SK-N-SH (cell line): ENCODE results near the gene SF3B1. TPM values are rescaled to one million over a fixed set of nuclear protein-coding genes. Genes with fewer than 3 reads are reported as not detected.

Experiments
- CTCF ChIA-PET: fragments of 300-600, 350-600 bp; formaldehyde crosslinking; extraction: SDS; loops from one replicate; lab custom pipeline; 2021; lab: Yijun Ruan, JAX
- POLR2A ChIA-PET: fragments of 350-600 bp; sonication (Branson Sonifier 250); formaldehyde crosslinking; extraction: SDS; loops from one replicate; lab custom pipeline; 2020; ENCODE audit warnings: antibody characterized with exemption, inconsistent platforms; lab: Yijun Ruan, JAX
- DNase-seq: peaks from one replicate; pipeline ENCODE4 v3.0.0; 2012
- H2AFZ ChIP-seq: fragments of 200-600 bp; sonication (generic); 2 replicates; pipeline ENCODE4 v1.8.1; 2016; ENCODE audit warnings: antibody characterized with exemption, mild to moderate bottlenecking, low read depth
- H3F3A ChIP-seq: fragments of 200-600 bp; sonication (generic); replicated peaks from 2 replicates; pipeline ENCODE3; 2016; ENCODE audit warnings: antibody characterized with exemption, mild to moderate bottlenecking; ENCODE audit not compliant: insufficient read depth
- H3K27ac ChIP-seq, 2 experiments: fragments of 200-500 bp in 1 of 2; fragments of 200-600 bp in 1 of 2; sonication (Bioruptor generic) in 1 of 2; sonication (generic), shearing (Covaris generic) in 1 of 2; 2 replicates each; pipeline versions ENCODE4 v1.5.1 to v1.6.1; 2014 to 2016; ENCODE audit warnings: low read depth in 2 of 2, inconsistent platforms in 1 of 2, low read length in 1 of 2, mild to moderate bottlenecking in 1 of 2, mixed read lengths in 1 of 2
- H3K27me3 ChIP-seq: fragments of 200-600 bp; sonication (generic), shearing (Covaris generic); 2 replicates; pipeline ENCODE4 v1.6.1; 2016; ENCODE audit warnings: mixed run types; ENCODE audit not compliant: insufficient read depth
- H3K36me3 ChIP-seq, 2 experiments: fragments of 200-500 bp in 1 of 2; fragments of 200-600 bp in 1 of 2; sonication (Bioruptor generic) in 1 of 2; sonication (generic) in 1 of 2; replicated peaks in 1 of 2; 2 replicates each; pipeline versions ENCODE3 to v1.5.1; 2014 to 2016; ENCODE audit warnings: low read length in 1 of 2, mild to moderate bottlenecking in 1 of 2; ENCODE audit not compliant: insufficient read depth in 2 of 2, control insufficient read depth in 1 of 2
- H3K4me1 ChIP-seq, 2 experiments: fragments of 200-500 bp in 1 of 2; fragments of 200-600 bp in 1 of 2; sonication (Bioruptor generic) in 1 of 2; sonication (generic), shearing (Covaris generic) in 1 of 2; 2 replicates each; pipeline versions ENCODE4 v1.5.1 to v1.6.1; 2014 to 2016; ENCODE audit warnings: low read depth in 1 of 2, low read length in 1 of 2, mixed run types in 1 of 2; ENCODE audit not compliant: insufficient read depth in 2 of 2, control insufficient read depth in 1 of 2
- H3K4me2 ChIP-seq: fragments of 200-600 bp; sonication (generic), shearing (Covaris generic); 2 replicates; pipeline ENCODE4 v1.6.1; 2017; ENCODE audit warnings: mixed run types
- H3K4me3 ChIP-seq, 2 experiments: fragments of 200-500 bp in 1 of 2; fragments of 200-600 bp in 1 of 2; sonication (Bioruptor generic) in 1 of 2; sonication (generic), shearing (Covaris generic) in 1 of 2; 2 replicates each; pipeline versions ENCODE4 v1.5.1 to v1.8.1; 2014 to 2016; ENCODE audit warnings: low read depth in 2 of 2, inconsistent platforms in 1 of 2, low read length in 1 of 2, mild to moderate bottlenecking in 1 of 2, mixed read lengths in 1 of 2, moderate library complexity in 1 of 2
- H3K79me2 ChIP-seq: fragments of 200-600 bp; sonication (generic); 2 replicates; pipeline ENCODE4 v1.8.1; 2017; ENCODE audit warnings: mild to moderate bottlenecking; ENCODE audit not compliant: insufficient read depth
- H3K9ac ChIP-seq: fragments of 200-600 bp; sonication (generic); 2 replicates; pipeline ENCODE4 v1.6.1; 2017; ENCODE audit warnings: mixed run types
- H3K9me2 ChIP-seq: fragments of 200-600 bp; sonication (generic); 2 replicates; pipeline ENCODE4 v1.6.1; 2017; ENCODE audit warnings: mixed run types
- H3K9me3 ChIP-seq: fragments of 200-600 bp; sonication (generic); 2 replicates; pipeline ENCODE4 v1.6.1; 2017; ENCODE audit warnings: mixed run types, mild to moderate bottlenecking, moderate library complexity
- H4K20me1 ChIP-seq: fragments of 200-600 bp; sonication (generic); 2 replicates; pipeline ENCODE4 v1.6.1; 2017; ENCODE audit warnings: mild to moderate bottlenecking, mixed run types; ENCODE audit not compliant: insufficient read depth
- CHD2 ChIP-seq: fragments of 150-350 bp; IDR thresholded peaks from 2 replicates; pipeline ENCODE4 v1.6.1; 2018; ENCODE audit warnings: low read length; ENCODE audit not compliant: partially characterized antibody
- EP300 ChIP-seq, 2 experiments: IDR thresholded peaks; 2 replicates each; pipeline versions ENCODE4 v1.4.0 to v1.6.1; 2012; ENCODE audit warnings: borderline replicate concordance in 1 of 2, low read depth in 1 of 2, low read length in 1 of 2
- EZH2phosphoT487 ChIP-seq: fragments of 200-600 bp; sonication (generic); IDR thresholded peaks from 2 replicates; pipeline ENCODE4 v1.6.1; 2017; ENCODE audit warnings: low read depth, mixed run types, mild to moderate bottlenecking, antibody characterized with exemption, moderate library complexity, borderline replicate concordance
- FOXJ3 ChIP-seq: sonication (generic); formaldehyde crosslinking; IDR thresholded peaks from 2 replicates; pipeline ENCODE4 v1.5.1; 2020; ENCODE audit warnings: mild to moderate bottlenecking, missing genetic modification reagents
- GABPA ChIP-seq: IDR thresholded peaks from 2 replicates; pipeline ENCODE4 v1.4.0; 2012; ENCODE audit warnings: low read depth, mild to moderate bottlenecking
- MEF2A ChIP-seq: IDR thresholded peaks from 2 replicates; pipeline ENCODE4 v1.4.0; 2012; ENCODE audit warnings: low read depth, borderline replicate concordance
- MXI1 ChIP-seq: IDR thresholded peaks from 2 replicates; pipeline ENCODE4 v1.6.1; 2012; ENCODE audit warnings: mild to moderate bottlenecking, low read depth, low read length, improper control_type of control experiment
- NFIC ChIP-seq: IDR thresholded peaks from 2 replicates; pipeline ENCODE4 v1.4.0; 2012; ENCODE audit warnings: borderline replicate concordance
- POLR2AphosphoS5 ChIP-seq: IDR thresholded peaks from 2 replicates; pipeline ENCODE4 v1.6.1; 2012; ENCODE audit warnings: low read depth, low read length
- RAD21 ChIP-seq: IDR thresholded peaks from 2 replicates; pipeline ENCODE4 v1.6.1; 2012; ENCODE audit warnings: mild to moderate bottlenecking, low read length
- RXRA ChIP-seq: IDR thresholded peaks from 2 replicates; pipeline ENCODE4 v1.4.0; 2012; ENCODE audit warnings: low read depth, mild to moderate bottlenecking, borderline replicate concordance
- TEAD4 ChIP-seq: IDR thresholded peaks from 2 replicates; pipeline ENCODE4 v1.4.0; 2012; ENCODE audit warnings: mild to moderate bottlenecking, borderline replicate concordance; ENCODE audit not compliant: insufficient read depth
- YY1 ChIP-seq: IDR thresholded peaks from 2 replicates; pipeline ENCODE4 v1.4.0; 2012; ENCODE audit warnings: low read depth, mild to moderate bottlenecking
- WGBS: methylation state at CpG from one replicate; pipeline ENCODE4 v1.1.6; 2017; ENCODE audit warnings: low lambda C conversion rate; 5-methylcytosine and 5-hydroxymethylcytosine counted together
- polyA plus RNA-seq, 3 experiments: library from polyadenylated mRNA; depleted of rRNA; stranded (reverse); fragments of >200 nt; gene quantifications; 2 replicates each; pipeline ENCODE4 v1.2.3, GENCODE V29; 2012
- TF ChIP-seq, protein P1 (sequence below): fragments of 150-350 bp; IDR thresholded peaks from 2 replicates; pipeline ENCODE4 v1.6.1; 2017; ENCODE audit warnings: antibody characterized with exemption, low read length, low read depth, borderline replicate concordance

The SF3B1 gene
- polyA plus RNA-seq, 1 of the 3 experiments (the other 2 are of a cell fraction), result 162 TPM

GRCh38 chr2:197387179-197387578 is 47.6 kb downstream of the SF3B1 start:
- Histone ChIP-seq H4K20me1 (no peaks in the 10 kb centered on the region), H3K4me2 (no peak overlapping the region), H2AFZ (no peak overlapping the region), H3F3A (peaks cover 23% of the 10 kb centered on the region), H3K36me3 (peaks cover 12 to 20% of the 10 kb centered on the region in 2 experiments), H3K79me2 (no peaks in the 10 kb centered on the region), H3K9me2 (no peaks in the 10 kb centered on the region), H3K9ac (no peak overlapping the region), H3K9me3 (no peaks in the 10 kb centered on the region), H3K27me3 (no peaks in the 10 kb centered on the region), H3K27ac (no peak overlapping the region), H3K4me3 (no peak overlapping the region), H3K4me1 (no peaks in the 10 kb centered on the region)
- WGBS, result 98% methylated on average over 8 of the region's 8 CpGs
- POLR2A ChIA-PET, result no interaction called here
- TF ChIP-seq EZH2phosphoT487 (no peak), RXRA (no peak)
- TF ChIP-seq, all 33 proteins: peak for 0
- CTCF ChIA-PET, result interaction anchor here (1.3 kb wide), 1 partner anchor 27 kb away, joined by 3 read pairs; no protein-coding TSS in a partner anchor
- DNase-seq, result no peak

DNA sequence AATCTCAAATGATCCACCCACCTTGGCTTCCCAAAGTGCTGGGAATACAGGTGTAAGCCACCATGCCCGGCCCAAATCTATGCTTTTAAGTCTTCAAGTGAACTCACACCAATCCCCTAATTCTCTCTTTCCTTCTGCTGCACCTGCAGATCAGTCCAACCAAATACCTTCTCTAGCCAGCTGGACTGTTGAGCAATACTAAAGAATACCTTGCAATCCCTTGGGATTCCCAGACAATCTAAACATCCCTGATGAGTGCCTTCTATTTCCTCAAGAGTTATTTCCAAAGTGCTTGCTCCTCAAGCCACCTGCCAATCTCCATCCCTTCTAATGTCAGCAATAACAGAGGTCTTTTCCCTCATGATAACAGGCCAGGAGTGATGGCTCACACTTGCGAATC is 48.6 kb downstream of the SF3B1 start:
- H3K27me3 ChIP-seq, result no peaks in the 10 kb centered on the region
- CTCF ChIA-PET, result no interaction called here
- no peaks in the 10 kb centered on the region for H3K9me3 ChIP-seq
- H3K4me2 ChIP-seq, result no peak overlapping the region
- TF ChIP-seq POLR2AphosphoS5 (no peak), GABPA (no peak), EP300 (IDR thresholded peaks at IDR 0.05; ENCODE audit: borderline replicate concordance in 1 of 2, low read depth in 1 of 2, low read length in 1 of 2) (no peak), RXRA (no peak), MXI1 (no peak), MEF2A (no peak), FOXJ3 (no peak), RAD21 (no peak), YY1 (no peak), NFIC (no peak), TEAD4 (no peak), CHD2 (no peak)
- TF ChIP-seq, protein P1, sequence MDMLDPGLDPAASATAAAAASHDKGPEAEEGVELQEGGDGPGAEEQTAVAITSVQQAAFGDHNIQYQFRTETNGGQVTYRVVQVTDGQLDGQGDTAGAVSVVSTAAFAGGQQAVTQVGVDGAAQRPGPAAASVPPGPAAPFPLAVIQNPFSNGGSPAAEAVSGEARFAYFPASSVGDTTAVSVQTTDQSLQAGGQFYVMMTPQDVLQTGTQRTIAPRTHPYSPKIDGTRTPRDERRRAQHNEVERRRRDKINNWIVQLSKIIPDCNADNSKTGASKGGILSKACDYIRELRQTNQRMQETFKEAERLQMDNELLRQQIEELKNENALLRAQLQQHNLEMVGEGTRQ, result no peak
- TF ChIP-seq, all 33 proteins: peak for 0
- no peaks in the 10 kb centered on the region for H3K9me2 ChIP-seq
- POLR2A ChIA-PET, result no interaction called here
- peaks cover 15% of the 10 kb centered on the region for H3F3A ChIP-seq
- H3K36me3 ChIP-seq, result peaks cover 3 to 10% of the 10 kb centered on the region in 2 experiments
- no peak for DNase-seq
- H3K79me2 ChIP-seq, result no peaks in the 10 kb centered on the region
- H4K20me1 ChIP-seq, result no peaks in the 10 kb centered on the region
- no peaks in the 10 kb centered on the region for H3K4me1 ChIP-seq
- no peak overlapping the region for H3K27ac ChIP-seq
- H3K4me3 ChIP-seq, result no peak overlapping the region
- WGBS, result 86% methylated on average over 2 of the region's 2 CpGs
- H2AFZ ChIP-seq, result no peak overlapping the region
- no peak overlapping the region for H3K9ac ChIP-seq
